ENCODE measurements around the gene IBA57. TPM values are rescaled to one million over a fixed set of nuclear protein-coding genes. Genes with fewer than 3 reads are reported as not detected.

Gene IBA57
- 1 to 10 TPM; 1.5 to 3.5 TPM for polyA plus RNA-seq

- Histone ChIP-seq H3K4me3 (ENCODE audit: low read depth in 1 of 2, low read length in 2 of 2) (peak within 1 kb of the TSS; percentile 60 to 87), H3K4me1 (ENCODE audit: control insufficient read depth in 2 of 2, insufficient read depth in 2 of 2, low read length in 1 of 2) (peaks cover 11 to 18% of the 10 kb centered on the region in 2 donors), H3K27me3 (ENCODE audit: control insufficient read depth in 1 of 2, insufficient read depth in 2 of 2, low read length in 2 of 2) (no peaks in the 10 kb centered on the region), H3K27ac (ENCODE audit: low read depth in 2 of 2, low read length in 1 of 2) (peak within 1 kb of the TSS; percentile 98 to 100), H3K9me3 (ENCODE audit: control insufficient read depth in 2 of 2, insufficient read depth in 1 of 2, low read depth in 1 of 2, low read length in 1 of 2) (no peaks in the 10 kb centered on the region), H3K36me3 (ENCODE audit: control insufficient read depth in 2 of 2, insufficient read depth in 2 of 2, low read length in 1 of 2) (no peaks in the 10 kb centered on the region)
- 0% methylated on average over 83 to 93 of the region's 93 CpGs for WGBS, 2 donors
Measured at GRCh38 chr1:228165372-228166169, at the start of gene IBA57. Gene IBA57 (plus strand): TSS chr1:228165804. CDS start chr1:228165817, 13 bp downstream.

GRCh38 chr1:228117335-228117734 is 48.3 kb upstream of the IBA57 start:
- no peak overlapping the region for H3K27ac ChIP-seq (ENCODE audit: low read depth in 2 of 2, low read length in 1 of 2)
- H3K4me3 ChIP-seq (ENCODE audit: low read depth in 1 of 2, low read length in 2 of 2) = no peak overlapping the region
- H3K9me3 ChIP-seq (ENCODE audit: control insufficient read depth in 2 of 2, insufficient read depth in 1 of 2, low read depth in 1 of 2, low read length in 1 of 2) = no peaks in the 10 kb centered on the region
- H3K36me3 ChIP-seq (ENCODE audit: control insufficient read depth in 2 of 2, insufficient read depth in 2 of 2, low read length in 1 of 2) = no peaks in the 10 kb centered on the region
- WGBS, 2 donors = 97% methylated on average over 4 of the region's 4 CpGs
- no peaks in the 10 kb centered on the region for H3K27me3 ChIP-seq (ENCODE audit: control insufficient read depth in 1 of 2, insufficient read depth in 2 of 2, low read length in 2 of 2)
- H3K4me1 ChIP-seq (ENCODE audit: control insufficient read depth in 2 of 2, insufficient read depth in 2 of 2, low read length in 1 of 2) = no peaks in the 10 kb centered on the region

GRCh38 chr1:228118040-228118439 is 47.6 kb upstream of the IBA57 start:
- H3K36me3 ChIP-seq (ENCODE audit: control insufficient read depth in 2 of 2, insufficient read depth in 2 of 2, low read length in 1 of 2) = no peaks in the 10 kb centered on the region
- no peaks in the 10 kb centered on the region for H3K27me3 ChIP-seq (ENCODE audit: control insufficient read depth in 1 of 2, insufficient read depth in 2 of 2, low read length in 2 of 2)
- H3K4me3 ChIP-seq (ENCODE audit: low read depth in 1 of 2, low read length in 2 of 2) = no peak overlapping the region

GRCh38 chr1:228120351-228120750 is 45.3 kb upstream of the IBA57 start:
- Histone ChIP-seq H3K27ac (ENCODE audit: low read depth in 2 of 2, low read length in 1 of 2) (no peak overlapping the region), H3K36me3 (ENCODE audit: control insufficient read depth in 2 of 2, insufficient read depth in 2 of 2, low read length in 1 of 2) (no peaks in the 10 kb centered on the region), H3K27me3 (ENCODE audit: control insufficient read depth in 1 of 2, insufficient read depth in 2 of 2, low read length in 2 of 2) (no peaks in the 10 kb centered on the region), H3K4me1 (ENCODE audit: control insufficient read depth in 2 of 2, insufficient read depth in 2 of 2, low read length in 1 of 2) (no peaks in the 10 kb centered on the region), H3K9me3 (ENCODE audit: control insufficient read depth in 2 of 2, insufficient read depth in 1 of 2, low read depth in 1 of 2, low read length in 1 of 2) (no peaks in the 10 kb centered on the region), H3K4me3 (ENCODE audit: low read depth in 1 of 2, low read length in 2 of 2) (no peak overlapping the region)
- 40 to 62% methylated on average over 1 of the region's 1 CpG for WGBS, 2 donors

More at GRCh38 chr1:228118040-228118439, 47.6 kb upstream of the IBA57 start:
- H3K27ac ChIP-seq (ENCODE audit: low read depth in 2 of 2, low read length in 1 of 2) = no peak overlapping the region
- no peaks in the 10 kb centered on the region for H3K4me1 ChIP-seq (ENCODE audit: control insufficient read depth in 2 of 2, insufficient read depth in 2 of 2, low read length in 1 of 2)
- 83 to 87% methylated on average over 2 of the region's 2 CpGs for WGBS, 2 donors
- H3K9me3 ChIP-seq (ENCODE audit: control insufficient read depth in 2 of 2, insufficient read depth in 1 of 2, low read depth in 1 of 2, low read length in 1 of 2) = no peaks in the 10 kb centered on the region

GRCh38 chr1:228120857-228121489 is 44.6 kb upstream of the IBA57 start:
- Histone ChIP-seq H3K27me3 (ENCODE audit: control insufficient read depth in 1 of 2, insufficient read depth in 2 of 2, low read length in 2 of 2) (no peaks in the 10 kb centered on the region), H3K9me3 (ENCODE audit: control insufficient read depth in 2 of 2, insufficient read depth in 1 of 2, low read depth in 1 of 2, low read length in 1 of 2) (no peaks in the 10 kb centered on the region), H3K4me3 (ENCODE audit: low read depth in 1 of 2, low read length in 2 of 2) (no peak overlapping the region), H3K36me3 (ENCODE audit: control insufficient read depth in 2 of 2, insufficient read depth in 2 of 2, low read length in 1 of 2) (no peaks in the 10 kb centered on the region), H3K27ac (ENCODE audit: low read depth in 2 of 2, low read length in 1 of 2) (no peak overlapping the region), H3K4me1 (ENCODE audit: control insufficient read depth in 2 of 2, insufficient read depth in 2 of 2, low read length in 1 of 2) (no peaks in the 10 kb centered on the region)
- 60 to 69% methylated on average over 5 of the region's 5 CpGs for WGBS, 2 donors

- no peak overlapping the region for H3K27ac ChIP-seq (ENCODE audit: low read depth in 2 of 2, low read length in 1 of 2)
- no peaks in the 10 kb centered on the region for H3K27me3 ChIP-seq (ENCODE audit: control insufficient read depth in 1 of 2, insufficient read depth in 2 of 2, low read length in 2 of 2)
- 79 to 86% methylated on average over 1 of the region's 1 CpG for WGBS, 2 donors
- no peaks in the 10 kb centered on the region for H3K4me1 ChIP-seq (ENCODE audit: control insufficient read depth in 2 of 2, insufficient read depth in 2 of 2, low read length in 1 of 2)
- H3K36me3 ChIP-seq (ENCODE audit: control insufficient read depth in 2 of 2, insufficient read depth in 2 of 2, low read length in 1 of 2) = no peaks in the 10 kb centered on the region
- no peak overlapping the region for H3K4me3 ChIP-seq (ENCODE audit: low read depth in 1 of 2, low read length in 2 of 2)
- no peaks in the 10 kb centered on the region for H3K9me3 ChIP-seq (ENCODE audit: control insufficient read depth in 2 of 2, insufficient read depth in 1 of 2, low read depth in 1 of 2, low read length in 1 of 2)
Measured at GRCh38 chr1:228122921-228123441, 42.6 kb upstream of the IBA57 start.

- Histone ChIP-seq H3K27me3 (ENCODE audit: control insufficient read depth in 1 of 2, insufficient read depth in 2 of 2, low read length in 2 of 2) (no peaks in the 10 kb centered on the region), H3K27ac (ENCODE audit: low read depth in 2 of 2, low read length in 1 of 2) (no peak overlapping the region), H3K4me1 (ENCODE audit: control insufficient read depth in 2 of 2, insufficient read depth in 2 of 2, low read length in 1 of 2) (no peaks in the 10 kb centered on the region), H3K36me3 (ENCODE audit: control insufficient read depth in 2 of 2, insufficient read depth in 2 of 2, low read length in 1 of 2) (no peaks in the 10 kb centered on the region), H3K9me3 (ENCODE audit: control insufficient read depth in 2 of 2, insufficient read depth in 1 of 2, low read depth in 1 of 2, low read length in 1 of 2) (no peaks in the 10 kb centered on the region), H3K4me3 (ENCODE audit: low read depth in 1 of 2, low read length in 2 of 2) (no peak overlapping the region)
- 76 to 81% methylated on average over 2 of the region's 2 CpGs for WGBS, 2 donors
Measured at GRCh38 chr1:228123505-228123904, 42.1 kb upstream of the IBA57 start.

GRCh38 chr1:228125185-228125584 is 40.4 kb upstream of the IBA57 start:
- no peak overlapping the region for H3K27ac ChIP-seq (ENCODE audit: low read depth in 2 of 2, low read length in 1 of 2)
- no peak overlapping the region for H3K4me3 ChIP-seq (ENCODE audit: low read depth in 1 of 2, low read length in 2 of 2)
- H3K36me3 ChIP-seq (ENCODE audit: control insufficient read depth in 2 of 2, insufficient read depth in 2 of 2, low read length in 1 of 2) = no peaks in the 10 kb centered on the region
- H3K27me3 ChIP-seq (ENCODE audit: control insufficient read depth in 1 of 2, insufficient read depth in 2 of 2, low read length in 2 of 2) = no peaks in the 10 kb centered on the region
- H3K9me3 ChIP-seq (ENCODE audit: control insufficient read depth in 2 of 2, insufficient read depth in 1 of 2, low read depth in 1 of 2, low read length in 1 of 2) = no peaks in the 10 kb centered on the region
- no peaks in the 10 kb centered on the region for H3K4me1 ChIP-seq (ENCODE audit: control insufficient read depth in 2 of 2, insufficient read depth in 2 of 2, low read length in 1 of 2)
- 79 to 82% methylated on average over 5 of the region's 5 CpGs for WGBS, 2 donors

GRCh38 chr1:228131766-228132165 is 33.8 kb upstream of the IBA57 start:
- Histone ChIP-seq H3K36me3 (ENCODE audit: control insufficient read depth in 2 of 2, insufficient read depth in 2 of 2, low read length in 1 of 2) (no peaks in the 10 kb centered on the region), H3K9me3 (ENCODE audit: control insufficient read depth in 2 of 2, insufficient read depth in 1 of 2, low read depth in 1 of 2, low read length in 1 of 2) (no peaks in the 10 kb centered on the region), H3K27me3 (ENCODE audit: control insufficient read depth in 1 of 2, insufficient read depth in 2 of 2, low read length in 2 of 2) (no peaks in the 10 kb centered on the region), H3K27ac (ENCODE audit: low read depth in 2 of 2, low read length in 1 of 2) (peak overlapping the region; percentile 61 to 66), H3K4me1 (ENCODE audit: control insufficient read depth in 2 of 2, insufficient read depth in 2 of 2, low read length in 1 of 2) (no peaks in the 10 kb centered on the region), H3K4me3 (ENCODE audit: low read depth in 1 of 2, low read length in 2 of 2) (no peak overlapping the region)
- 63% methylated on average over 2 of the region's 2 CpGs for WGBS, 2 donors
